GM19035 (cell line): Measurements from ENCODE around the gene COPS7A.
"Not testable (repeated sequence)": the region's sequence is repeated elsewhere in the genome, so short reads cannot be mapped to it uniquely, and the experiment has no call there.

ENCODE experiments used
- ATAC-seq: cut with Tn5 transposase; IDR thresholded peaks from one replicate; pipeline ENCODE4 v1.9.1; 2021; ENCODE audit not compliant: unreplicated experiment

The COPS7A gene

GRCh38 chr12:6701078-6701768 is 22.6 kb upstream of the COPS7A start:
- ATAC-seq: no peak

GRCh38 chr12:6703631-6704030 is 20.2 kb upstream of the COPS7A start:
- no peak for ATAC-seq

- not testable (repeated sequence) for ATAC-seq
Measured at GRCh38 chr12:6708351-6708750, 15.5 kb upstream of the COPS7A start.

GRCh38 chr12:6708960-6709394 is 14.9 kb upstream of the COPS7A start:
- no peak for ATAC-seq

GRCh38 chr12:6716031-6716873 is 7.6 kb upstream of the COPS7A start:
- not testable (repeated sequence) for ATAC-seq

- ATAC-seq: no peak
Measured at GRCh38 chr12:6716874-6717437, 6.9 kb upstream of the COPS7A start.

- ATAC-seq: no peak
Measured at GRCh38 chr12:6722863-6723262, 983 bp upstream of the COPS7A start.

- peak; percentile 11 for ATAC-seq
Measured at GRCh38 chr12:6724409-6724797, 557 bp downstream of the COPS7A start.

GRCh38 chr12:6725350-6725749 is 1.5 kb downstream of the COPS7A start:
- no peak for ATAC-seq

GRCh38 chr12:6729186-6729585 is 5.3 kb downstream of the COPS7A start:
- no peak for ATAC-seq

- no peak for ATAC-seq
Measured at GRCh38 chr12:6730169-6730568, 6.3 kb downstream of the COPS7A start.

GRCh38 chr12:6734506-6735387 is 10.9 kb downstream of the COPS7A start:
- no peak for ATAC-seq

- no peak for ATAC-seq
Measured at GRCh38 chr12:6735448-6736191, 11.8 kb downstream of the COPS7A start.

GRCh38 chr12:6736754-6737153 is 12.9 kb downstream of the COPS7A start:
- no peak for ATAC-seq

- not testable (repeated sequence) for ATAC-seq
Measured at GRCh38 chr12:6742080-6742479, 18.2 kb downstream of the COPS7A start.

- no peak for ATAC-seq
Measured at GRCh38 chr12:6742834-6743233, 19.0 kb downstream of the COPS7A start.

- not testable (repeated sequence) for ATAC-seq
Measured at GRCh38 chr12:6743300-6743699, 19.5 kb downstream of the COPS7A start.

- no peak for ATAC-seq
Measured at GRCh38 chr12:6745741-6746525, 22.1 kb downstream of the COPS7A start.

GRCh38 chr12:6747216-6747615 is 23.4 kb downstream of the COPS7A start:
- no peak for ATAC-seq
